Esophagus squamous epithelium (tissue), 4 donors: Measurements from ENCODE around the gene PML.

Experiments
- CTCF ChIP-seq, 6 experiments: fragments of 450-650 bp in 4 of 6; fragments of 200-600 bp in 2 of 6; sonication (generic) in 2 of 6; IDR thresholded peaks; one replicate each; pipeline ENCODE4 v1.5.1; 2016 to 2019; ENCODE audit warnings: antibody characterized with exemption in 6 of 6, mild to moderate bottlenecking in 4 of 6, moderate library complexity in 4 of 6
- POLR2A ChIP-seq, 4 donors: fragments of 450-650 bp; IDR thresholded peaks; one replicate each; pipeline ENCODE4 v1.6.1; 2017; ENCODE audit warnings: antibody characterized with exemption in 4 of 4, mild to moderate bottlenecking in 4 of 4, moderate library complexity in 3 of 4

DNA sequence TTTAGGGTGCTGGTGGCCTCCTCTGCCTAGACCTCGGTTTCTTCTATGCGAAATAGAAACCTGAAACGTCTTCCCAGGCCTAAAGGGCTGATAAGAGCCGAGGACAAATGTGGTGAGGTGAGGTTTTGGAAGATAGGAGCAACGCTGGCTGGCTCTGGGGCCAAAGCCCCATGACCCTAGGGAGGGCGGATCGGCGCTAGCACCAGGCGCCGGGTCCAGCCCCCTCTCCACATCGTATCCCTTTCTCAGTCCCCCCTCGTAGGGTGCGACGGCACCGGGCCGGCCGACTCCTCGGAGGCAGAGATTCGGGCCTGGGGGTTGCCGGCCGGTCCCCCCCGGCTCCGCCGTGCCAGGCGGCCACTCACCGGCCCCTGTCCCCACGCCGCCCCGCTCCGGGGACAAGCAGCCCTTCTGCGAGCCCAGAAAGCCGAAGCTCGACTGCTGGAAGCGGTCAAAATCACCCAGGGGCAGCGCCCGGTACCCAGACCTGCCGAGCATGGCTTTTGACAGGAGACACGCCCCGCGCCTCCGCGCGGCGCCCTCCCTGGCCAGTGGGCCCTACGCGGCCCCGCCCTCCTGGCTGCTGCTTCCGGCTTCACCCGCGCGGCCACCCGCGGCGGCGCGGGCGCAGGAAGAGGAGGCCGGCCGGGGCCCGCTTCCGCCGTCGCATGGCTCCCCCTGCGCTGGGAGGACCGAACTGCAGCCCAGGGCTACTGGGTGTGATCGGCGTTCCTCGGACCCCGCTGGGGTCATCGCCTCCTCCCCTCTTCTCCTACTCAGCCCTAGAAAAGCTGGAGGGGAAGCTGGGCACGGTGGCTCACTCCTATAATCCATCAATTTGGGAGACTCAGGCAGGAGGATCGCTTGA, 2.6 kb upstream of the PML start, which contains the start of gene STOML1:
- peak; percentile 85 to 96 (median 92) for TF ChIP-seq CTCF (IDR thresholded peaks at IDR 0.05)
- peak in 3 of 4 donors; percentile 46 to 76 (median 57) for TF ChIP-seq POLR2A (IDR thresholded peaks at IDR 0.05)
